HG03095 (cell line): Measurements from ENCODE around the gene CHCHD6.

Experiments used
- ATAC-seq: cut with Tn5 transposase; IDR thresholded peaks from one replicate; pipeline ENCODE4 v1.9.1; 2021; ENCODE audit warnings: moderate library complexity; ENCODE audit not compliant: unreplicated experiment

CHCHD6 gene, protein sequence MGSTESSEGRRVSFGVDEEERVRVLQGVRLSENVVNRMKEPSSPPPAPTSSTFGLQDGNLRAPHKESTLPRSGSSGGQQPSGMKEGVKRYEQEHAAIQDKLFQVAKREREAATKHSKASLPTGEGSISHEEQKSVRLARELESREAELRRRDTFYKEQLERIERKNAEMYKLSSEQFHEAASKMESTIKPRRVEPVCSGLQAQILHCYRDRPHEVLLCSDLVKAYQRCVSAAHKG

DNA sequence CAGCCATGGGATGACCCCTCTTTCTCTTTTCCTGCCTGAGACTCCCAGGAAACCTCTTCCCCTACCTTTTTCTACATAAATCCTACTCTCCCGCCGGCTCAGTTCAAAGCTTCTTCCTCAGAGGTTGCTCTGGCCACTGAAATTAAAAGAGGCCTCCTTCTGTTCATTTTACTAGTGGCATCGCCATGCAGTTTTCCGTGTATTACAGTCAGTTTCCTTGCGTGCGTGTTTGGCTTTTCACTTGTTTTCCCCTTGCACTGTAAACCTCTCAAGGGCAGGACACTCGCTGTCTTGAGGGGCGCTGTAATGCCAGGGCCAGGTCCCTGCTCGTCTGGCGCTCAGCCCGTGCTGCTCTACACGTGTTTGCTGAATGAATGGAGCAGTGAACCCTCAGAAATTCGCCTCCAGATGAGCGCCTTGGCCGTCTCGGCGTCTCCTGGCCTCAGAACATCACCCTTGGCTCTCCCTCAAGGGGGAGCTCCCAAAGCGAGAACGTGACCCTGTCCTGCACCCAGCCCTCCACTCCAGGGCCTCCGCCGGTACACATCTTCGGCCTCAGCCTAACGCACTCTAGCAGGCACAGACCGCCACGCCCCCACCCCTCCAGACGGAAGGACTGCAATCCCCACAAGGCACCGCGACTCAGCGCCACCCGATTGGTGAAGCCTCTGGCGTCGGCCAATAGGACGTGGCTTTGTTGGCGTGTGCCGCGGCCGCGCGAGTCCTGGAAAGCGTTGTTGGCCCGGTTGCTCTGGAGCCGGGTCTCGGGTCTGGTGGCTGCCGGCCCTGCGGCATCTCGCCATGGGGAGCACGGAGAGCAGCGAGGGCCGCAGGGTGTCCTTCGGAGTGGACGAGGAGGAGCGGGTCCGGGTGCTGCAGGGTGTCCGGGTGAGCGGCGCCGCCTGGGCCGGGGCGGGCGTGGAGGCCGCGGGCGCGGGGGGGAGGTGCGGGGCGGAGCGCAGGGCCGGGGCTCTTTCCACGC lies at the start of gene CHCHD6:
Gene CHCHD6, plus strand, starts transcription at position 729 of the 982 bp plus-strand sequence. Its CDS starts 73 bp downstream, at position 802.
- peak; percentile 95 for ATAC-seq

DNA sequence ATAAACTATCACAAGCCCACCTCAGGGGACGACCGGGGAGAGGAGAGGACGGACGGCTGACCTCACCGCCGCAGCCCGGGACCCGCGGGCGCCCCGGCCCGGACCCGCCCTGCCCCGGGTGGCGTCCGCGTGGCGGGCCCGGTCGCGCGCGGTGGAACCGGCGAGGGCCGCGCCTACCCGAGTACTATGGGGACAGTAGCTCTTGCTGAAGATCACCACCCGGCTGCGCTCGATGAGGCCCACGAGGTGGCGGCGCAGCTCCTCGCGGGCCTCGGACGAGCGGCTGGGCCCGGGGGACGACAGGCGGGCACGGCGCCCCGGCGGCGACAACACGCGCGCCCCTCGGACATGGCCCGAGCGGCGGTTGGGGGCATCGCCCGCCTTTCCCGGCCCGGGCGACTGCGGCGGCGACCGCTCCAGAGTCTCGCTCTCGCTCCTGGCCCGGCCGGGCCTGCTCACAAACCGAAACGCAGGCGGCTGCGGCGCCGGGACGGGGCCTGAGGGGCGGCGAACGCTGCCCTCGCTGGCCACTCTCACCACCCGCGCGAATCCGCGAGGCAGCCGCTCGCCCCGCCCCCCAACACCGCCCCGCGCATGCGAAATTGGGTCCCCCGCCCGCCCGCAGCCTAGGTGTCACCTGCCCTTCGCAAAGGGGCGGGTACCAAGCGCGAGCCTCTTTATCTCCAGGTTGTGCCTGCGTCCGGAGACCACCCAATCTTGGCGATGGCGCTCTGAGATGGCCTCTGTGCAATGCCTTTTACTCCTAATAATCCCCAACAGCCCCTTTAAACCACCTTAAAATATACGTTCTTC lies 49.3 kb upstream of the CHCHD6 start, which contains the start of gene TXNRD3:
Gene TXNRD3, minus strand, starts transcription at position 554 of the 813 bp plus-strand sequence.
- ATAC-seq: no peak

DNA sequence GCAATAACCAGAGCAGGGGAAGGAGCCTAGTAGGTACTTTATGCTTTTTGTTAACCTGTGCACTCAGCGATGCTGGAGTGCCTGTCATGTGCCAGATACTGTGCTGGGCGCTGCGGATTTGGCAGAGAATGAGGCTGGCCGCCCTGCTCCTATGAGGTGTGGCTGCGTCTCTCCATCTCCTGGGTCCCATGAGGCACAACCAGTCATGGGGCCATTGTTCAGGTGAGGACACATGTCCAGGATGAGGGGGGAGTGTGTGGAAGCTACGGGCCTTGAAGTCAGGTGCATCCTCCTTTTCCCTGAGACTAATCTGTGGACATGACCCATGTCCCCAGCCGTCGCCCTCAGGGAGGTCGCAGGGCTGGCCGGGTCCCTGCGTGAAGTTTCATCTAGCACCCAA lies 48.2 kb upstream of the CHCHD6 start:
- ATAC-seq: no peak

DNA sequence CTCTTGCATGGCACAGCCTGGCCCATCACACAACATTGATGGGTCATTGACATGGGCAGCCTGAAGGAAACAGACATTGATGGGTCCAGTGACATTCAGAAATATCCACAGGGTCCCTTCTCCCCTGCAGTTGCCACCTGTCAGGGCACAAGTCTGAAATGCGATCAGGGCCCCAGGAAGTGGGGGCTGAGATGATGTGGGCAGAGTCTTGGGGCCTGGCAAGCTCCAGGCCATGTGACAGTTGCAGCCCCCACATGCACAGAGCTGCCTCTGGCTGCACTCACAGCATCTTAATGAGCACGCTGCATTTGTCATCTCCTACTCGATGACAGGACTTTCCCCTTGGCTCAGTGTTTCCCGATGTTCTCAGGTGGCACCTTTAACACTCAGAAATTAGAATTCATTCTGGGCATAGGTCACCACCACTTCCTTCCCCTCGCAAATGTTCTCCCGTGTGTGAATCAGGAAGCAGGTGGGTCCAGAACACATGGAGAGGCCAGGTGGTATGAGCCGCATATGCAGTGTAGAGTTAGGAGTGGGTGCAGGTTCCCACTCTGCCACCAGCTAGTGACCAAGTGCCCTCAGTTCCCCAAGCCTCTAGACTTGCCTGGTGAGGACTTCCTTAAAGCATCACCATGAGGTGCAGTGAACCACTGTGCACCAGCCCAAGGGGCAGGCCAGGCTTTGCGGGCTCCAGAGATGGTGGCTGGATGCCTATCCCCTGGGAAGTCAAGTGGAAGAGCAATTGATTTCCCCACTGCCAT lies 47.5 kb upstream of the CHCHD6 start:
- ATAC-seq: no peak

DNA sequence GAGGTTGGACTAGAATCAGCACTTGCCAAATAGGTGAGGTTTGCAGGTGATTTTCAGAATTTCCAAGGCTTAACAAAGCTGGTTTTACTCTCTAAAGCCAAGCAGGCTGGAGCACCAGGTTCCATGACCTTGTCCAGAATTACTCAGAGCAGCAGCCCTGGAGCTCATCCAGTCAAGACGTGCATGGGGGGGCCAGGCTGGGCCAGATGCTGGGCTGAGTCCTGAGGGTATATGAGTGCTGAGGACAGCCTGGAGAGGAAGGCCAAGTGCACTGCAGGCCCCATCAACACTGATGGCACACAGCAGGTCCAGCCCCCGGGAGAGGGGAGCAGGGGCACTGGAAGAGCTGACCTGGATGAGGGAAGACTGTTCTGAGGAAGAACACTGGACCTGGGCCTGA lies 46.1 kb upstream of the CHCHD6 start:
- no peak for ATAC-seq

DNA sequence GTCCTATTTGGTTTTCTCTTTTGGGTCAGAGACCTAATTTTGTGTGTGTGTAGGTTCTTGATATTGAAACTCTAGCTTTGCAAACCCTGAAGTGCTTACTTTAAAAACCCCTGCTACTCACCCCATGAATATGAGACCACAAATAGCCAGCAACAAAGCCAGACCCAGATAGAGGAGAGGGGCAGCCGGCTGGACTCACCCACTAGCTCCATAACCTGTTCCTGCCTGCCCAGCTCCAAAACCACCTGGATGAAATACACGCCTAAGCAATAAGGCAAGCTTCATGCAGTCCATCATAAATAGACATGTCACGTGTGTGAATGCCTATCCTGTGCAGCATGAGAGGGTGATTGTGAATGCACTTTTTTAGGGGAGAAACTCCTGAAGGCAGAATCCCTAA lies 45.5 kb upstream of the CHCHD6 start:
- no peak for ATAC-seq

DNA sequence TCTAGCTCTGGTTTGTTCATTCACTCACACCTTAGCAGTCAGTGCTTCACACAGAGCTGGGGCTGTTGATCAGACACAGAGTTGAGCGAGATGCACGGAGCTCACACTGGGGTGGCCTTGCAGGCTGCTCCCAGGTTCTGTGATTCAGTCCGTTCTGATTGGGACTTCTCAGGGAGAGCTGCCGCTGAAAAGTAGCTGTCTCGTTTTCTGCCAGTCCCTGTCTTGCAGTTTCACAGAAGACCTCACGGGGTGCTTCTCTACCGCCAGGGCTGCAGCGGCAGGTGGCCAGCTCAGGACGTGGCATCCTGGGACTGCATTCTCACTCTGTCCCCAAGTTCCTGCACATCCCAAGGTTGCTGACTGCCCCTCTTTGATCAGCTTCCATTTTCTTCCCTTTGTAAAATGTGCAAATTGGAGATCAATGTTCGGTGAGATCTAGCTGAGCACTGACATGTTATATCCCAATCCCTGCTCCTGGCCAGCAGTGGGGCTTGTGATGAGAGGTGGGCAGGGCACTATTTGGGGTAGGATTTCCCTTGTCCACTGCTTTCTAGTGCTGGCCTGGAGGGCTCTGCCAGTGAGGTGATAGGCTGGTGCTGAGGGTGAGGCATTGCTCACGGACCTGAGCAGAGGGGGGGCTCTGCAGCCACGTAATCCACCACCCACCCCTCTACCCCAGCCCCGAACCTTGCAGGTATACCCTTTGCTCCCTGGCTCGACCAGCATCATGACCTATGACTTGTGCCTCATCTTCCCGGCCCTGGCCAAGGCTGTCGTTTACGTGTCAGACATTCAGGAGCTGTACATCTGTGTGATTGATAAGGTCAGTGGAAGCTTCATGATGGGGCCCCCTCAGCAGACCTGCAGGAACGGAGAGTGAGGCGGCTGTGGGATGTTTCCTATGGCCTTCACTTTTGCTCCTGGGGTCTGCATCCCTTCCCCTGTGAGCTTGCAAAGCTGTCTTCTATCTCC lies 43.8 kb upstream of the CHCHD6 start:
- ATAC-seq: no peak

DNA sequence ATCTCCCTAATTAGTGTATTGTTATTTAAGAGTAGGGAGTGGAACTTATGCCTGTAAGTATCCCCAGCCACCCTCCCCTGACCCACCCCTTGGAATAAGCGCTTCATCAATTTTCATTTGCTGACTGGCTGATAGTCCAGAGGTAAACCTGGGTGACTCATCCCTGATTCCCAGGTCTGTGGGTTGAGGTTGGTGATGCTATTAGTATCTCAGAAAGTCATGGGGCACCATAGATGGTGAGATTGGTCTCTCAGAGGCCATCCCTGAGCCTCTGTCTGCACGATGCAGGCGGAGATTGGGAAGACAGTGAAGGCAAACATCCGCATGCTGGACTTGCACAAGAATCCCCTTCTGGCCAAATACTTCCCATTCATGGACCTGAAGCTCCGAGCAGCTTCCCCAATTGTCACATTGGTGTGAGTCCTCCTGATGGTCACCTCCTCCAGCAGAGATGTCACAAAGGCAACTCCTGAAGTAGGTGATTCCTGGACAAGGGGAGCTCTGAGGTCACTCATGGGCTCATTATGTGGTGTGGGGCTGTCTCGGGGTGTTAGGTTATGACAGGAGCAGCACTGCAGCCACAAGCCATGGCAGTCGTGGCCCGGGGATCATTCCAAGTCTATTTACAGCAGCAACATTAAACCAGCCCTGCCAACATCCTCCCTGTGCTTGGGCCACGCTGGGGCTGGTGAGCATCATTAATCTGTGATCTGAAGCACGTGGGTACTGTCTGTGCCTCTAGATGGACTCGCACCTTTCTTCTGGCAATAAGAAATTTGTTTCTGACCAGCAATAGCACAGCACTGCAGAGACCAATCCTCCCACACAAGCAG lies 42.3 kb upstream of the CHCHD6 start:
- ATAC-seq: no peak

DNA sequence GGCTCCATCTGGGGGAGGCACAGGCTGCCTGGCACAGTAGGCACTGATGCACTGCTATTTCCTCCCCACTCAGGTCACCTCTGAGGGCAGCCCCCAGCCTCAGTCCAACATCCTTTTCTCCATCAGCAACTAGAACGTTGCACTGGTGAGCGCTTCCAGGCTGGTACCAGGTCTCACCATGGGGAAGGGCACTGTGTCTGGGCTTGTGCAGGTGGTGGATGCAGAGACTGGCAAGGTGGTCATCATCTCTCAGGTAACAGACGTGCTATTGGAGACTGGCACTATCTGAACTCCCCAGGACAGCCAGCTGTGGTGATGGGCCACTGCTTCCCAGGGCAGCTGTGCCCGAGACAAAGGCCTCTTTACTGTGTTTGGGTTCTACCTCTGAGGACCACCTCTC lies 40.8 kb upstream of the CHCHD6 start:
- ATAC-seq: no peak

DNA sequence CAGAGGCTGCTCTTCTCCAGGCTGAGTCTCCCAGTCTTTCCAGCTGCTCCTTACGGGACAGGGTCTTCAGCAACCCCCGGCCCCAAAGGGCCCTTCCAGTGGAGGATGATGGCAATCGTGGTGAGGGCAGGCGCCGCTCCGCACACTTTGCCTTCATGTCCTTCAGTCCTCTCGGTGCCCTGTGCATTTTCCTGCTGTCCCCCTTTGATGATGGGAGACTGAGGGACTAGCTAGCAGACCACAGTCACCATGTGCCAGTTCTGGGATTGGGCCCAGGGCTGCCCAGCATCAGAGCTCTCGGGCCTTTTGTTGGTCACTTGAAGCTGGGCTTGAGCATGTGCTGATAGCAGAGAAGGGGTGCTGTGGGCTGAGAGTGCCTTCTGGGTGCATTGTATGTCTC lies 40.3 kb upstream of the CHCHD6 start:
- ATAC-seq: no peak

DNA sequence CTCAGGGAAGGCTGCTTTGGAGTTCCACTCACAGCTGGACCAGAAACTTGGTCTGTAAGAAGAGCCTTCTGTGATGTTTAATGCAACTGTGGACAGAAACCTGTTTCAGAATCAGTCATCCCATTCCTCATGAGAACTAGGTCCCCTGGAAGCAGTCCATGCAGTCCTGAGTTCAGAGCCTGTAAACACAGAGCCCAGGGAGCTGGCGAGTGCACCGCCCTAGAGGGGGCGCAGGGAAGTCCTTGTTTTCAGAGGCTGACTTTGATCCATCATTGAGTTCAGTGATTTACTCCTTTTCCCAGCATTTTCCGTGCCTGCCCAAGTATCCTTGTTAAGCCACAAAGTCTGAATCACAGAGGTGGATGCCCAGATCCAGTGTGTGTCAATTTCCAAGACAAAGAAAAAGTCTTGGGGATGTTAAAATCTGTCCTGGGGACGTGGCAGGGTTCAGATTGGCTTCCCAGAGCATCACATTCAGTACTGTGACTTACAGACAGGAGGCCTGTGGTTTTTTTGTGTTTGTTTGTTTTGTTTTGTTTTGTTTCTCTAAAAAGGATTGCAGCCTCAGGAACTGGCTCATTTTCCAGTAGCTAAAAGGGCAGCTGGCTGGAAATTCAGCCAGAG lies 39.3 kb upstream of the CHCHD6 start:
- no peak for ATAC-seq

DNA sequence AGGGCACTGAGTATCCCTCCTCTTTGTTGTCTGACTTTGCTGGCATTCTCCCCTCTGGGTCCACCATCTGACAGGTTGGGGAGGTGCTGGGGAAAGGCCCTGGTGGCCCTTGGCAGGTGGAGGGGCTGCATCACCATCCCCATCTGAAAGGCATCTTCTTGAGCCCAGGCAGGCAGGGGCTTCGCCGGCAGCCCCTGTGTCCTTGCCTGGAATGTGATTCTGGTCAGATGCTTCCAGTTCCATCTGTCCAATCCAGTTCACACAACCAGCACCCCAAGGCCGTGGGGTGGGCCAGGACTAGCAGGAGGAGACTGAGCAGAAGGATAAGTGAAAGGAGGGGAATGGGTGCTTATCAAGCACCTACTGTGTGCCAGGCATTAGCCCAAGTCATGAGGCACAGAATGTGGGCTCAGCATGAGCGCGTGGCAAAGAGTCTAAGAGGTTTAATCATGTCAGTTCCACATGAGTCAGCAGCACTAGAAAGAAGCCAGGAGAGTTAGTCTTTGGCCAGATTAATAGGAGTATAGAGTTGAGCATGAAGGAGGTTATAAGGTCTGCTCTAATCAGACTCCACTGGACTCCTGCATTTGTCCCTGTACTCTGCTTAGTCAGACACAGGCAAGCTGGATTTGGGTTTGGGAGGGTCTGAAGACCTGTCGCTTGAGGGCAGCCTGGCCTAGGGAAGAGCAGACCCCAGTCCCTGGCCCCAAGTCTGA lies 38.7 kb upstream of the CHCHD6 start:
- no peak for ATAC-seq

DNA sequence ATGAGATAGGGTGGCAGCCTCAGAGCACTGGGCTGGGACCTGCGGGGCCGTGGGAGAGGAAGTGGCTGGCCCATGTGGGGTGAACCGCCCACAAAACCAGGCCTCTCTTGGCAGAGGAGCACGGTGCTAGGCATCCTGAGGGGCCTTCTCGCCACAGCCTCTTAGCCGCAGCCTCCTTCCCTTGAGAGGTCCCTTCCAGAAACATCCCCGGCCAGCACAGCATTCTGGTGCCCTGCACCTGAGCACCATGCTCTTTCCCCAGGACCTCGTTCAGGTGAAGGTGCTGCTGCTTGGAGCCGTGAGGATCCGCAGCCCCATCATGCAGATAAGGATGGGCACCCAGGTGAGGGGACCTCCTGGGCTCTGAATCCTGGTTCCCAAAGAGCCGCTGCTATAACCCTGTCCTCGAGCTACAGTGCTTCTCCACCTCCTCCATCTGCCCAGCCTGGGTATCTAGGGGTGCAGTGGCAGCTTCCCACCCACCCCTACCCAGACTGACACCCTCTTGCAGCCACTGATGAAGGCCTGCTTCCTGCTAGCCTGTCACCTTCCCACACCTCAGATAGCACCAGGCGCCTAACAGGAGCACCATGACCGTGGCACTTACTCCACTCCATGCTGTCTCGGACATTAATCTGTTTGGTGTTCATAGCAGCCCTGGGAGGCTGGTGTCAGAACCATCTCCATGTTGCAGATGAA lies 37.9 kb upstream of the CHCHD6 start:
- ATAC-seq: no peak

DNA sequence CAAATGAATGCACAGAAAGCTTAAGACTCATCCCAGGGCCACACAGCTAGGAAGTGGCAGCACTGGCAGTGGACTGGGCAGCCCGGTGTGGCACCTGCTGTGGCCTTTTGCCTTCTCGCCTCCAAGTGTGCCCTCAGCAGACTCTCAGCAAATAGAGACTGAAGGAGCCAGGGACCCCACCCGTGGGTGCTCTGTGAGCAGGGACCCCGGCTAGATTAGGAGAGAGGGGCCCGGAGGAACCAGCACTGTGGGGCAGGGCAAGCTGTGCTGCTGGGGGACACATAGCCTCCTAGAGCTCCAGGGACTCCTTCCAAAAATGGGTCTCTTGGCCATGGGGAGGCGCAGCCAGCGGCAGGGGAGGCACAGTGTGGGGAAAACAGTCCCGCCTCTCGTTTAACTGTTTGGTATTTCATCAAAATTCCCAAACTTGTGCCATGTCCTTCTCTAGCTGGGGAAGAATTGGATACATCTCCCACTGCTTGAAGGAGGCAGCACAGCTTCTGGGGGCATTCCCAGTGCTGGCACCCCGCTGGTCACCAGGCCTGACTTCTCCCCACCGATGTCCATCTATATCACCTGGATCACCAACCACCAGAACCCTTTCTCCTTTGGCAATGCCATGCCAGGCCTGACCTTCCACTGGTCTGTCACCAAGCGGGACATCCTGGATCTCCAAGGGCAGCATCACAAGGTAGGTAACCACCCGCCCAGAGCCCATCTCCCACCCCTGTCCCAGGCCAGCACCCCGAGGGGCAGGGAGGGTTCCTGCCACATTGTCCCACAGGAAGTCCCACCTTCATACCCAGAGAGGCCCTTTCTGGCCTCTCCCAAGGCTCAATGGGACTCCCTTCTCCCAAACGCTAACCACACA lies 37.1 kb upstream of the CHCHD6 start:
- ATAC-seq: no peak

DNA sequence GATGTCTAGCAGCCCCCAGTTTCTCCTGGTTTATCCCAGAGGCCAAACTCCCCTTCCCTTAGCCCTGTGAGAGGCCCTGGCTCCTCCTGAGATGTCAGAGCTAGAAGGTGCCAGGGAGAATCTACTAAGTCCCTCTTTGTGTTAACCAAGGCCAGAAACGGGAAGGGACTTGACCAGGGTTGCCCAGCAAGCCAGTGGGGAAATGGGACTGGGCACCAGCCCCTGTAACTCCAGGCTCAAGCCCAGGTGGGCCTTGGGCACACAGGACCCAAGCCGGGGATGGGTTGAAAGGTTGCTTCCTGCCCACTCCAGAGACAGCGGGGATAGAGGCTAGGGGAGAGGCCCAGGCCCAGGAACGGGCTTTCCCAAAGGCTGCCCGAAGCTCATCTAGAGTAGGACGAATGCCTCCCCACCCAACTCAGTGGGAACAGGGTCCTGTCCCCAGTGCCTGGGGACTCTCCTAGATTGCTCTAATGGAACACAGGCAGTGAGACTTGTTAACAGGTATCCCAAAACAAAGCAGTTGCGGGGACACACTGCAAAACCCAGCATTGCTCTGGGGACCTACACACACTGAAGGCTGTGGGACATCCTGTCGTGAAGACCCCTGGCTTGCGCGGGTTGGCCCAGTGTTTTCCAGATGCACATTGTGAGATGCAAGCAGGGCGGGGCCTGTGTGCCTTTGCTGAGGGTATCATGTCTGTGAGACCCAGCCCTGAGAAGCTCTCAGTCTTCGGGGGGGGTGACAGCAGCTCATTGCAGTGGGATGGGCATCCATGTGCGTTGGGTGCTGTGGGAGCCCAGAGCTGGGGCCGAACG lies 36.2 kb upstream of the CHCHD6 start:
- ATAC-seq: no peak
